Mesenchymal stem cell (in vitro differentiated cells and primary cell): ENCODE measurements around the gene GATA2.

Source experiments
- DNase-seq: peaks from one replicate; pipeline ENCODE4 v3.0.0-alpha.2; 2013
- H2AFZ ChIP-seq: one replicate; pipeline ENCODE4 v1.6.1; 2013; ENCODE audit warnings: low read depth, mild to moderate bottlenecking, control low read depth, inconsistent platforms, low read length, moderate library complexity
- H2AK5ac ChIP-seq: 2 replicates; pipeline ENCODE4 v1.6.1; 2013; ENCODE audit warnings: low read length, moderate library complexity, mild to moderate bottlenecking, inconsistent platforms; ENCODE audit not compliant: severe bottlenecking
- H2BK120ac ChIP-seq: one replicate; pipeline ENCODE4 v1.6.1; 2013; ENCODE audit warnings: low read depth, mild to moderate bottlenecking, inconsistent platforms, low read length, moderate library complexity
- H2BK12ac ChIP-seq, 2 experiments: one replicate each; pipeline ENCODE4 v1.6.1; 2013; ENCODE audit warnings: inconsistent platforms in 2 of 2, low read length in 2 of 2, mild to moderate bottlenecking in 2 of 2, moderate library complexity in 2 of 2, control low read depth in 1 of 2
- H2BK15ac ChIP-seq: one replicate; pipeline ENCODE4 v1.6.1; 2013; ENCODE audit warnings: mild to moderate bottlenecking, low read depth, inconsistent platforms; ENCODE audit not compliant: poor library complexity, severe bottlenecking
- H2BK5ac ChIP-seq: 2 replicates; pipeline ENCODE4 v1.6.1; 2013; ENCODE audit warnings: low read depth, mild to moderate bottlenecking, low read length, control low read depth, inconsistent platforms; ENCODE audit not compliant: poor library complexity, severe bottlenecking
- H3K14ac ChIP-seq, 2 experiments: one replicate each; pipeline ENCODE4 v1.6.1; 2013; ENCODE audit warnings: inconsistent platforms in 2 of 2, low read length in 2 of 2, control low read depth in 1 of 2, mild to moderate bottlenecking in 1 of 2, moderate library complexity in 1 of 2
- H3K18ac ChIP-seq, 2 experiments: one replicate each; pipeline ENCODE4 v1.6.1; 2013; ENCODE audit warnings: inconsistent platforms in 2 of 2, low read length in 2 of 2, control low read depth in 1 of 2, low read depth in 1 of 2, mild to moderate bottlenecking in 1 of 2
- H3K23ac ChIP-seq, 2 experiments: one replicate each; pipeline ENCODE4 v1.6.1; 2013; ENCODE audit warnings: inconsistent platforms in 2 of 2, low read length in 2 of 2, mild to moderate bottlenecking in 2 of 2, moderate library complexity in 2 of 2, control low read depth in 1 of 2
- H3K27ac ChIP-seq: 2 replicates; pipeline ENCODE4 v1.5.1; 2013; ENCODE audit warnings: mild to moderate bottlenecking, moderate library complexity, low read length, control low read depth, inconsistent platforms; ENCODE audit not compliant: poor library complexity, severe bottlenecking
- H3K27me3 ChIP-seq, 2 experiments: 2 replicates each; pipeline versions ENCODE4 v1.6.1 to v1.7.0; 2013; ENCODE audit warnings: low read length in 2 of 2, mild to moderate bottlenecking in 2 of 2, moderate library complexity in 2 of 2, control low read depth in 1 of 2, inconsistent platforms in 1 of 2; ENCODE audit not compliant: control insufficient read depth in 1 of 2, insufficient read depth in 1 of 2
- H3K36me3 ChIP-seq, 2 experiments: 2 replicates each; pipeline versions ENCODE4 v1.6.1 to v1.7.0; 2013; ENCODE audit warnings: low read length in 2 of 2, control low read depth in 1 of 2, inconsistent platforms in 1 of 2, low read depth in 1 of 2, mild to moderate bottlenecking in 1 of 2; ENCODE audit not compliant: insufficient read depth in 2 of 2, control insufficient read depth in 1 of 2
- H3K4ac ChIP-seq, 2 experiments: one replicate each; pipeline ENCODE4 v1.6.1; 2013; ENCODE audit warnings: inconsistent platforms in 2 of 2, low read length in 2 of 2, mild to moderate bottlenecking in 2 of 2, moderate library complexity in 2 of 2, control low read depth in 1 of 2, low read depth in 1 of 2
- H3K4me1 ChIP-seq: 2 replicates; pipeline ENCODE4 v1.6.1; 2013; ENCODE audit warnings: low read depth, low read length, control low read depth; ENCODE audit not compliant: control insufficient read depth, insufficient read depth
- H3K4me2 ChIP-seq: 2 replicates; pipeline ENCODE4 v1.6.1; 2013; ENCODE audit warnings: low read length, mild to moderate bottlenecking, inconsistent platforms; ENCODE audit not compliant: poor library complexity, severe bottlenecking
- H3K4me3 ChIP-seq, 2 experiments: 2 replicates each; pipeline versions ENCODE4 v1.5.1 to v1.7.0; 2013; ENCODE audit warnings: low read length in 2 of 2, mild to moderate bottlenecking in 2 of 2, control low read depth in 1 of 2, low read depth in 1 of 2; ENCODE audit not compliant: insufficient read depth in 1 of 2
- H3K79me1 ChIP-seq: replicated peaks from 2 replicates; pipeline ENCODE4 v1.6.1; 2013; ENCODE audit warnings: mild to moderate bottlenecking, control low read depth, low read length, inconsistent platforms; ENCODE audit not compliant: poor library complexity, severe bottlenecking
- H3K9ac ChIP-seq: 2 replicates; pipeline ENCODE4 v1.7.0; 2013; ENCODE audit warnings: mild to moderate bottlenecking, low read length, moderate library complexity
- H3K9me3 ChIP-seq: 2 replicates; pipeline ENCODE4 v1.7.0; 2013; ENCODE audit warnings: mild to moderate bottlenecking, low read length; ENCODE audit not compliant: control insufficient read depth
- H4K8ac ChIP-seq: one replicate; pipeline ENCODE4 v1.6.1; 2013; ENCODE audit warnings: inconsistent platforms, mild to moderate bottlenecking, low read length, moderate library complexity
- H4K91ac ChIP-seq: one replicate; pipeline ENCODE4 v1.6.1; 2013; ENCODE audit warnings: mild to moderate bottlenecking, low read length, inconsistent platforms
- WGBS: methylation state at CpG from one replicate; pipeline ENCODE4 v1.1.7; 2013; ENCODE audit warnings: mixed read lengths; 5-methylcytosine and 5-hydroxymethylcytosine counted together

Gene GATA2

DNA sequence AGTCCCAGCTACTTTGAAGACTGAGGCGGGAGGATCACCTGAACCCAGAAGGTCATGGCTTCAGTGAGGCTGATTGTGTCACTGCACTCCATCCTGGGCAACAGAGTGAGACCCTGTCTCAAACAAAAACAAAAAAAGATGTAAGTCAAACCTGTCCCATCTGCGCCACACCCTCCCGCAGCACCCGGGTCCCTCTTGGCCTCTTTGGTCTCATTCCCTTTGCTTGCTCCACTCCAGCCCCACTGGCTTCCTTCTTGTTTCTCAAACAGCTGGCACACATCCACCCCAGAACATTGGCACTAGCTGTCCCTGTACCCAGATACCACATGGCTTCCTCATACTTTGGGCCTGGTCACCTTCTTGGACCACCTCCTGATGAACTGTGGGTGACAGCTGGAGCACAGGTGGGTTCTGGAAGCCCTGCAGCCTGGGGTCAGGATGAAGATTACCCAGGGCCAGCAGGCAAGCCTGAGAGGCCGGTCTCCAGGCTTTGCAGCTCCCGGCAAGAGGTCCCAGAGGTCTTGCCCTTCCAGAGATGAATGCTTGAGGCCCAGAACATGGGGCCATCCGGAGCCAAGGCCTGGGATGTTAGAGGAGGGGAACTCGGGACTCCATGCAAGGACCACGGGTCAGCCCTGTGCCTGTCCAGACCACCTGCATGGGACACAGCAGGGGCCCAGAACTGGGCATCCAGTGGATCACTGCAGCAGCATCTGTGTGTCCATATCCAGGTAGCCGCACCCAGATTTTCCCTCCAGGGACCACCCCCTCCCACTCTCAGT lies 10.9 kb upstream of the GATA2 start:
- Histone ChIP-seq H3K9ac (no peak overlapping the region), H3K4me2 (no peak overlapping the region), H3K27me3 (peaks cover 76 to 96% of the 10 kb centered on the region in 2 experiments), H2BK15ac (no peak overlapping the region), H3K9me3 (no peaks in the 10 kb centered on the region), H3K79me1 (no peaks in the 10 kb centered on the region), H2BK120ac (no peak overlapping the region), H2BK12ac (no peak overlapping the region), H3K14ac (no peak overlapping the region), H2AFZ (no peak overlapping the region), H2AK5ac (no peak overlapping the region), H3K27ac (no peak overlapping the region), H3K36me3 (no peaks in the 10 kb centered on the region), H2BK5ac (no peak overlapping the region), H3K23ac (no peak overlapping the region), H3K4me3 (no peak overlapping the region), H4K91ac (no peak overlapping the region), H4K8ac (no peak overlapping the region), H3K18ac (no peak overlapping the region), H3K4me1 (no peaks in the 10 kb centered on the region), H3K4ac (no peak overlapping the region)
- no peak for DNase-seq
- WGBS: 94% methylated on average over 10 of the region's 10 CpGs

DNA sequence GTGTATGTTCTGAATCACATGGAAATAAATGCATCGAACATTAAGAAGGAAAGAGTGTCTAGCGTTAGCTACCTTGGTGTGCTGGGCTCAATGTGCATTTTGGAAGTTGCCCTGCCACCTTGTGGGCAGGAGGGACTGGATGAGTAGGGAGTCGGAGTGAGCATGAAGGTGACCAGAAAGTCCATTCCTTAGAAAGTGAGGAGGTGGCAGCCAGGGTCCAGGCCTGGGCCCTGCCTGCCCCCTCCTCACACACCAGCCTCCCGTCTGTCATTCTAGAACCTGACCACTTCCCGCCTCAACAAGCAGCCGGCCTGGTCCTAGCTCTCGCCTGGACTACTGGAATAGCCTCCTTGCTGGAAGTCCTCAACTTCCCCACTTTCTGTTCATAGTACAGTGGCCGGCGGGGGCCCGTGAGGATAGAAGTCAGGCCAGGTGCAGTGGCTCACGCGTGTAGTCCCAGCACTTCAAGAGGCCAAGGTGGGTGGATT lies 10.2 kb upstream of the GATA2 start:
- Histone ChIP-seq H3K4me2 (no peak overlapping the region), H2BK120ac (no peak overlapping the region), H3K9me3 (no peaks in the 10 kb centered on the region), H2AFZ (no peak overlapping the region), H3K79me1 (no peaks in the 10 kb centered on the region), H2BK5ac (no peak overlapping the region), H3K4me3 (no peak overlapping the region), H3K36me3 (no peaks in the 10 kb centered on the region), H3K4ac (no peak overlapping the region), H2BK12ac (no peak overlapping the region), H3K4me1 (no peaks in the 10 kb centered on the region), H3K9ac (no peak overlapping the region), H3K23ac (no peak overlapping the region), H3K27ac (no peak overlapping the region), H3K18ac (no peak overlapping the region), H3K14ac (no peak overlapping the region), H3K27me3 (peaks cover 76 to 96% of the 10 kb centered on the region in 2 experiments), H2BK15ac (no peak overlapping the region), H4K8ac (no peak overlapping the region), H2AK5ac (no peak overlapping the region), H4K91ac (no peak overlapping the region)
- no peak for DNase-seq
- WGBS: 84% methylated on average over 11 of the region's 12 CpGs

DNA sequence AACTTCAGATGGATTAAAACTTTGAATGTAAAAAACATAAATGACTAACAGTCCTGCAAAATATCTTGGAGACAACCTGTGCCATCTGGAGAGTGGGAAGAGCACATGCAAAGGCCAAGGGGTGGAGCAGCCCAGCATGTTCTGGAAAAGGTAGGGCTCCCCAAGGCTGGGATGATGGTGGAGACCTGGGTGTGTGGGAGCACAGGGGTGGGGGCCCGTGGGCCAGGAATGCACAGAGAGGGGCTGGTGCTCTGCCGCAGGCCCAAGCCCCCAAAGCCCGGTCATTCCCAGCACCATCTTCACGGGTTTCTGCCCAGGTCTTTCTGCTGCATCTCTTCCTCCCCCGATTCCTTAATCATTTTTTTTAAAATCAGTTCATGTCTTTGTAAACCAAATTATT lies 9.7 kb upstream of the GATA2 start:
- Histone ChIP-seq H2BK15ac (no peak overlapping the region), H3K79me1 (no peaks in the 10 kb centered on the region), H3K4me1 (no peaks in the 10 kb centered on the region), H3K14ac (no peak overlapping the region), H4K91ac (no peak overlapping the region), H2AFZ (no peak overlapping the region), H3K23ac (no peak overlapping the region), H3K4me2 (no peak overlapping the region), H2BK5ac (no peak overlapping the region), H3K27ac (no peak overlapping the region), H3K18ac (no peak overlapping the region), H4K8ac (no peak overlapping the region), H2BK120ac (no peak overlapping the region), H2AK5ac (no peak overlapping the region), H3K36me3 (no peaks in the 10 kb centered on the region), H3K4ac (no peak overlapping the region), H2BK12ac (no peak overlapping the region), H3K4me3 (no peak overlapping the region), H3K27me3 (peaks cover 75 to 95% of the 10 kb centered on the region in 2 experiments), H3K9me3 (no peaks in the 10 kb centered on the region), H3K9ac (no peak overlapping the region)
- no peak for DNase-seq
- WGBS: 92% methylated on average over 4 of the region's 5 CpGs

DNA sequence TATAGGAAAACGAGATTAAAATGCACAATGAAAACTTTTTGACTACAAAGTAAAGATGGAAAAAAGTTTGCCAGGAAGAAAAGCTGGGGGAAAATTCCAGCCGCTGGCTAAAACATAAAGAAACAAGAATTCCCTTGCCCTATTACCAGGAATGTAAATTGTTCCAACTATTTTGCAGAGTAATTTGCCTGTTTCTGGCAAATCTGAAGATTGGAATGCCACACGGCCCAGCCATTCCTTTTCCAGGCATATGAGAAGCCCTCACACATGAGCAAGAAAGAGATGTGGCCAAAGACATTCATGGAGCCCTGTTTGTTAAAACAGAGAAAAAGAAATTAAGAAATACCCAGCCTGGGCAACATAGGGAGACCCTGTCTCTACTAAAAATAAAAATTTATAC lies 8.4 kb upstream of the GATA2 start:
- Histone ChIP-seq H3K9ac (no peak overlapping the region), H3K14ac (no peak overlapping the region), H3K36me3 (no peaks in the 10 kb centered on the region), H2AK5ac (no peak overlapping the region), H2BK5ac (no peak overlapping the region), H3K27me3 (peaks cover 73 to 94% of the 10 kb centered on the region in 2 experiments), H3K18ac (no peak overlapping the region), H3K79me1 (no peaks in the 10 kb centered on the region), H3K9me3 (no peaks in the 10 kb centered on the region), H2AFZ (no peak overlapping the region), H2BK120ac (no peak overlapping the region), H4K8ac (no peak overlapping the region), H4K91ac (no peak overlapping the region), H2BK12ac (no peak overlapping the region), H3K4me3 (no peak overlapping the region), H3K27ac (no peak overlapping the region), H3K4me1 (peaks cover 11% of the 10 kb centered on the region), H2BK15ac (no peak overlapping the region), H3K4me2 (no peak overlapping the region), H3K23ac (no peak overlapping the region), H3K4ac (no peak overlapping the region)
- no peak for DNase-seq
- 75% methylated on average over 2 of the region's 3 CpGs for WGBS
